ENCODE measurements around the gene SFRP5.

Gene SFRP5

GRCh38 chr10:97724341-97724941 is 47.4 kb downstream of the SFRP5 start:
- ChIA-PET POLR2A (interaction anchor here (0.6 to 4.7 kb wide), 6 partner anchors 10 to 314 kb away, joined by 3 to 39 read pairs (median 4); partner anchors contain the start of genes MARVELD1 and ZFYVE27), CTCF (interaction anchor here (1.3 to 14.2 kb wide), 7 partner anchors 7 to 46 kb away, joined by 4 to 328 read pairs (median 20); partner anchors contain the start of genes AVPI1 and MARVELD1)
- H3K4me3 ChIP-seq (ENCODE audit: low read depth, low read length), result no peak overlapping the region
- DNase-seq (ENCODE audit: low read depth, low spot score), result no peak
- TF ChIP-seq CTCF (IDR thresholded peaks at IDR 0.05; ENCODE audit: insufficient read depth, low read length, missing control alignments), result no peak

GRCh38 chr10:97723001-97723400 is 48.8 kb downstream of the SFRP5 start:
- H3K4me3 ChIP-seq (ENCODE audit: low read depth, low read length), result no peak overlapping the region
- no peak for DNase-seq (ENCODE audit: low read depth, low spot score)
- TF ChIP-seq CTCF (IDR thresholded peaks at IDR 0.05; ENCODE audit: insufficient read depth, low read length, missing control alignments), result no peak
- ChIA-PET POLR2A (interaction anchor here (1.2 to 4.7 kb wide), 4 partner anchors 9 to 36 kb away, joined by 3 to 39 read pairs (median 4); partner anchors contain the start of genes AVPI1 and MARVELD1), CTCF (interaction anchor here (0.8 to 8.7 kb wide), 6 partner anchors 8 to 36 kb away, joined by 3 to 117 read pairs (median 15); partner anchors contain the start of genes AVPI1 and MARVELD1)

GRCh38 chr10:97721871-97722780 is 49.7 kb downstream of the SFRP5 start:
- H3K4me3 ChIP-seq (ENCODE audit: low read depth, low read length), result no peak overlapping the region
- no peak for TF ChIP-seq CTCF (IDR thresholded peaks at IDR 0.05; ENCODE audit: insufficient read depth, low read length, missing control alignments)
- CTCF ChIA-PET, result interaction anchor here (0.8 to 8.7 kb wide), 6 partner anchors 9 to 36 kb away, joined by 3 to 117 read pairs (median 15); partner anchors contain the start of gene MARVELD1
- DNase-seq (ENCODE audit: low read depth, low spot score), result no peak
- POLR2A ChIA-PET, result no interaction called here

- TF ChIP-seq CTCF (IDR thresholded peaks at IDR 0.05; ENCODE audit: insufficient read depth, low read length, missing control alignments), result no peak
- no peak overlapping the region for H3K4me3 ChIP-seq (ENCODE audit: low read depth, low read length)
- POLR2A ChIA-PET, result interaction anchor here (0.9 kb wide), 1 partner anchor 32 kb away, joined by 5 read pairs; the partner anchor contains the start of gene AVPI1
Measured at GRCh38 chr10:97719602-97720001, 52.2 kb downstream of the SFRP5 start.

GRCh38 chr10:97718659-97719142 is 53.1 kb downstream of the SFRP5 start:
- H3K4me3 ChIP-seq (ENCODE audit: low read depth, low read length), result no peak overlapping the region
- CTCF ChIA-PET, result interaction anchor here (3.1 to 21.1 kb wide), 6 partner anchors 7 to 34 kb away, joined by 19 to 664 read pairs (median 69); partner anchors contain the start of genes AVPI1 and ZFYVE27
- POLR2A ChIA-PET, result interaction anchor here (0.6 to 1.4 kb wide), 3 partner anchors 31 to 354 kb away, joined by 3 to 5 read pairs (median 3); partner anchors contain the start of gene AVPI1
- no peak for TF ChIP-seq CTCF (IDR thresholded peaks at IDR 0.05; ENCODE audit: insufficient read depth, low read length, missing control alignments)
- no peak for DNase-seq (ENCODE audit: low read depth, low spot score)

More at GRCh38 chr10:97719602-97720001, 52.2 kb downstream of the SFRP5 start:
- no peak for DNase-seq (ENCODE audit: low read depth, low spot score)
- CTCF ChIA-PET, result interaction anchor here (4.3 to 21.1 kb wide), 4 partner anchors 10 to 35 kb away, joined by 37 to 664 read pairs (median 69); partner anchors contain the start of genes AVPI1 and ZFYVE27

Data from AG04449 (cell line).